HG03469 (cell line): ENCODE results near the gene TNFRSF19.

Experiments
- ATAC-seq: cut with Tn5 transposase; IDR thresholded peaks from one replicate; pipeline ENCODE4 v1.9.1; 2021; ENCODE audit warnings: mild to moderate bottlenecking, moderate library complexity, moderate number of reproducible peaks; ENCODE audit not compliant: unreplicated experiment

The TNFRSF19 gene

GRCh38 chr13:23600534-23600933 lies 30.3 kb downstream of the TNFRSF19 start:
- ATAC-seq, result no peak

- no peak for ATAC-seq
These were observed 35.6 kb downstream of the TNFRSF19 start for GRCh38 chr13:23605831-23606230.

- ATAC-seq, result no peak
These were observed 37.9 kb downstream of the TNFRSF19 start for GRCh38 chr13:23608138-23608537.

- no peak for ATAC-seq
These were observed 38.6 kb downstream of the TNFRSF19 start for GRCh38 chr13:23608701-23609413.

GRCh38 chr13:23609414-23609760 lies 39.2 kb downstream of the TNFRSF19 start:
- no peak for ATAC-seq

GRCh38 chr13:23609874-23610576 lies 39.8 kb downstream of the TNFRSF19 start:
- no peak for ATAC-seq

GRCh38 chr13:23610966-23611491 lies 40.8 kb downstream of the TNFRSF19 start:
- no peak for ATAC-seq

GRCh38 chr13:23612182-23612581 lies 42.0 kb downstream of the TNFRSF19 start:
- no peak for ATAC-seq

- ATAC-seq, result no peak
These were observed 42.5 kb downstream of the TNFRSF19 start for GRCh38 chr13:23612731-23613130.

GRCh38 chr13:23613596-23613995 lies 43.4 kb downstream of the TNFRSF19 start:
- ATAC-seq, result no peak

- no peak for ATAC-seq
These were observed 45.3 kb downstream of the TNFRSF19 start for GRCh38 chr13:23615395-23616081.

GRCh38 chr13:23616228-23616627 lies 46.0 kb downstream of the TNFRSF19 start:
- no peak for ATAC-seq

- ATAC-seq, result no peak
These were observed 47.4 kb downstream of the TNFRSF19 start for GRCh38 chr13:23617551-23618024.

GRCh38 chr13:23618341-23618740 lies 48.1 kb downstream of the TNFRSF19 start:
- ATAC-seq, result no peak

GRCh38 chr13:23619068-23619855 lies 49.0 kb downstream of the TNFRSF19 start:
- no peak for ATAC-seq

- no peak for ATAC-seq
These were observed 50.0 kb downstream of the TNFRSF19 start for GRCh38 chr13:23620211-23620610.

GRCh38 chr13:23620613-23621315 lies 50.6 kb downstream of the TNFRSF19 start:
- no peak for ATAC-seq

- peak; percentile 50 for ATAC-seq
These were observed 51.1 kb downstream of the TNFRSF19 start for GRCh38 chr13:23621316-23621645.

- ATAC-seq, result no peak
These were observed 52.8 kb downstream of the TNFRSF19 start for GRCh38 chr13:23622985-23623384.

GRCh38 chr13:23623394-23623793 lies 53.2 kb downstream of the TNFRSF19 start:
- ATAC-seq, result no peak
